Gastrocnemius medialis (tissue), 4 donors: Measurements from ENCODE around the gene FNDC3B. TPM values are rescaled to one million over a fixed set of nuclear protein-coding genes. Genes with fewer than 3 reads are reported as not detected.

Experiments used
- ATAC-seq, 2 donors: fragments of 150-250 bp; one replicate each; pipeline ENCODE4 v1.9.1; 2016
- DNase-seq, 2 donors: peaks; one replicate each; pipeline ENCODE4 v3.0.0-alpha.2; 2019
- H3K27ac ChIP-seq, 4 donors: fragments of 200-600 bp; sonication (generic); 1 replicate in 1 of 4; 2 replicates in 3 of 4; pipeline ENCODE4 v1.5.1; 2016 to 2018; ENCODE audit warnings: mild to moderate bottlenecking in 2 of 4, moderate library complexity in 1 of 4
- H3K27me3 ChIP-seq, 3 donors: fragments of 200-600 bp; sonication (generic) in 2 of 3; 1 replicate in 1 of 3; 2 replicates in 2 of 3; pipeline versions ENCODE4 v1.5.1 to v1.6.0; 2016 to 2019; ENCODE audit warnings: mild to moderate bottlenecking in 1 of 3, moderate library complexity in 1 of 3
- H3K36me3 ChIP-seq, 2 donors: fragments of 200-600 bp; sonication (generic) in 1 of 2; one replicate each; pipeline ENCODE4 v1.5.1; 2017 to 2018
- H3K4me1 ChIP-seq, 2 donors: fragments of 200-600 bp; sonication (generic) in 1 of 2; one replicate each; pipeline ENCODE4 v1.5.1; 2016 to 2017; ENCODE audit warnings: mild to moderate bottlenecking in 2 of 2
- H3K4me3 ChIP-seq, 4 donors: fragments of 200-600 bp; sonication (generic) in 3 of 4; 1 replicate in 1 of 4; 2 replicates in 3 of 4; pipeline ENCODE4 v1.5.1; 2016 to 2019; ENCODE audit warnings: mild to moderate bottlenecking in 2 of 4
- H3K9me3 ChIP-seq, 3 donors: fragments of 200-600 bp; sonication (generic) in 2 of 3; 1 replicate in 1 of 3; 2 replicates in 2 of 3; pipeline ENCODE4 v1.5.1; 2016 to 2019
- CTCF ChIP-seq, 5 experiments: fragments of 450-650 bp in 3 of 5; fragments of 200-600 bp in 2 of 5; sonication (generic) in 2 of 5; IDR thresholded peaks in 4 of 5; conservative IDR thresholded peaks in 1 of 5; 1 replicate in 4 of 5; 2 replicates in 1 of 5; pipeline ENCODE4 v1.5.1; 2016 to 2019; ENCODE audit warnings: antibody characterized with exemption in 5 of 5, mild to moderate bottlenecking in 3 of 5, moderate library complexity in 3 of 5
- POLR2A ChIP-seq, 2 donors: fragments of 450-650 bp; IDR thresholded peaks; one replicate each; pipeline ENCODE4 v1.6.1; 2017; ENCODE audit warnings: antibody characterized with exemption in 2 of 2, mild to moderate bottlenecking in 2 of 2, moderate library complexity in 2 of 2
- in situ Hi-C, 4 donors: fragments of 200-750 bp; cut with MboI; loops; one replicate each; pipeline versions ENCODE4 v1.15.0 to v1.8.0; 2017; ENCODE audit warnings: low sequenced_read_pairs in 4 of 4
- intact Hi-C: fragments of 100-400 bp; cut with DNase I; formaldehyde crosslinking; loops from one replicate; pipeline ENCODE4 v1.15.1; 2023; ENCODE audit warnings: low total_unique reads
- total RNA-seq, 4 donors: library from RNA; depleted of rRNA; stranded (reverse); fragments of >200 nt; gene quantifications; one replicate each; pipeline versions ENCODE4 v1.1.0 to v1.2.3, GENCODE V29; 2016

The FNDC3B gene
- total RNA-seq, 4 donors from 2014 or later: 42.5 to 110 (median 74.2) TPM

GRCh38 chr3:172228036-172228415, 188.6 kb downstream of the FNDC3B start:
- intact Hi-C loops (no loop called here), in situ Hi-C loops (no loop called here)
- H3K36me3 ChIP-seq: peaks cover 0 to 9% of the 10 kb centered on the region in 2 donors
- H3K27me3 ChIP-seq: no peaks in the 10 kb centered on the region
- no peak for TF ChIP-seq POLR2A (IDR thresholded peaks at IDR 0.05)
- TF ChIP-seq CTCF (IDR thresholded peaks at IDR 0.05 in 4 of 5, conservative IDR thresholded peaks at IDR 0.05 in 1 of 5): no peak
- peaks cover 5 to 23% of the 10 kb centered on the region in 2 donors for H3K4me1 ChIP-seq
- no peak for DNase-seq
- H3K9me3 ChIP-seq: no peaks in the 10 kb centered on the region
- no peak overlapping the region for H3K4me3 ChIP-seq
- no peak for ATAC-seq
- H3K27ac ChIP-seq: no peak overlapping the region

GRCh38 chr3:172229462-172229861, 190.1 kb downstream of the FNDC3B start:
- no peak overlapping the region for H3K27ac ChIP-seq
- TF ChIP-seq CTCF (IDR thresholded peaks at IDR 0.05 in 4 of 5, conservative IDR thresholded peaks at IDR 0.05 in 1 of 5): no peak
- TF ChIP-seq POLR2A (IDR thresholded peaks at IDR 0.05): no peak
- peaks cover 19 to 31% of the 10 kb centered on the region in 2 donors for H3K4me1 ChIP-seq
- DNase-seq (no peak), ATAC-seq (peak; percentile 38 to 76)
- no peak overlapping the region for H3K4me3 ChIP-seq
- intact Hi-C loops: no loop called here
- peaks cover 0 to 9% of the 10 kb centered on the region in 2 donors for H3K36me3 ChIP-seq
- in situ Hi-C loops: no loop called here
- no peaks in the 10 kb centered on the region for H3K27me3 ChIP-seq
- no peaks in the 10 kb centered on the region for H3K9me3 ChIP-seq

GRCh38 chr3:172231318-172231901, 192.0 kb downstream of the FNDC3B start:
- no peak for DNase-seq
- no peak for ATAC-seq
- TF ChIP-seq POLR2A (IDR thresholded peaks at IDR 0.05): no peak
- TF ChIP-seq CTCF (IDR thresholded peaks at IDR 0.05 in 4 of 5, conservative IDR thresholded peaks at IDR 0.05 in 1 of 5): no peak
- Histone ChIP-seq H3K4me3 (no peak overlapping the region), H3K27me3 (no peaks in the 10 kb centered on the region), H3K36me3 (peaks cover 0 to 9% of the 10 kb centered on the region in 2 donors), H3K9me3 (no peaks in the 10 kb centered on the region), H3K4me1 (peaks cover 22 to 33% of the 10 kb centered on the region in 2 donors), H3K27ac (no peak overlapping the region)
- intact Hi-C loops: no loop called here
- in situ Hi-C loops: no loop called here

- Histone ChIP-seq H3K4me3 (no peak overlapping the region), H3K4me1 (peaks cover 22 to 31% of the 10 kb centered on the region in 2 donors), H3K9me3 (no peaks in the 10 kb centered on the region), H3K27ac (no peak overlapping the region), H3K27me3 (no peaks in the 10 kb centered on the region), H3K36me3 (peaks cover 0 to 9% of the 10 kb centered on the region in 2 donors)
- DNase-seq: no peak
- ATAC-seq: no peak
- intact Hi-C loops (no loop called here), in situ Hi-C loops (no loop called here)
- TF ChIP-seq CTCF (IDR thresholded peaks at IDR 0.05 in 4 of 5, conservative IDR thresholded peaks at IDR 0.05 in 1 of 5) (no peak), POLR2A (IDR thresholded peaks at IDR 0.05) (no peak)
Observed at GRCh38 chr3:172232579-172233212, 193.3 kb downstream of the FNDC3B start.
